Upper lobe of left lung (tissue), 6 donors: ENCODE measurements around the gene LRRC26. TPM values are rescaled to one million over a fixed set of nuclear protein-coding genes. Genes with fewer than 3 reads are reported as not detected.

Experiments
- ATAC-seq, 2 donors: fragments of 200-7000 bp; cut with Tn5 transposase; one replicate each; pipeline ENCODE4 v1.9.1; 2022; ENCODE audit warnings: mild to moderate bottlenecking in 2 of 2, moderate library complexity in 2 of 2; ENCODE audit not compliant: low FRiP score in 2 of 2
- DNase-seq, 2 donors: peaks; one replicate each; pipeline ENCODE4 v3.0.0-alpha.2; 2019 to 2020
- H3K27ac ChIP-seq, 4 donors: fragments of 200-600 bp; sonication (generic); one replicate each; pipeline ENCODE4 v1.5.1; 2016 to 2019
- H3K27me3 ChIP-seq, 4 donors: fragments of 200-600 bp; sonication (generic); one replicate each; pipeline ENCODE4 v1.5.1; 2017 to 2019
- H3K36me3 ChIP-seq, 4 donors: fragments of 200-600 bp; sonication (generic); one replicate each; pipeline ENCODE4 v1.5.1; 2016 to 2019
- H3K4me1 ChIP-seq, 4 donors: fragments of 200-600 bp; sonication (generic); one replicate each; pipeline ENCODE4 v1.5.1; 2018 to 2019
- H3K4me3 ChIP-seq, 4 donors: fragments of 200-600 bp; sonication (generic); one replicate each; pipeline ENCODE4 v1.5.1; 2017 to 2019; ENCODE audit warnings: mild to moderate bottlenecking in 2 of 4, moderate library complexity in 1 of 4
- H3K9me3 ChIP-seq, 4 donors: fragments of 200-600 bp; sonication (generic); one replicate each; pipeline ENCODE4 v1.5.1; 2018 to 2019
- CTCF ChIP-seq, 6 experiments: fragments of 450-650 bp in 4 of 6; fragments of 200-600 bp in 2 of 6; sonication (generic) in 2 of 6; IDR thresholded peaks; one replicate each; pipeline ENCODE4 v1.5.1; 2016 to 2019; ENCODE audit warnings: antibody characterized with exemption in 6 of 6
- EP300 ChIP-seq, 4 donors: sonication (generic); formaldehyde crosslinking; IDR thresholded peaks; one replicate each; pipeline ENCODE4 v1.5.1; 2017; ENCODE audit warnings: antibody characterized with exemption in 4 of 4, control low read depth in 2 of 4
- POLR2A ChIP-seq, 4 donors: fragments of 450-650 bp; IDR thresholded peaks; one replicate each; pipeline ENCODE4 v1.5.1; 2016 to 2017; ENCODE audit warnings: antibody characterized with exemption in 4 of 4, mild to moderate bottlenecking in 2 of 4
- POLR2AphosphoS5 ChIP-seq, 2 donors: sonication (generic); formaldehyde crosslinking; IDR thresholded peaks; one replicate each; pipeline ENCODE4 v1.5.1; 2017; ENCODE audit warnings: antibody characterized with exemption in 2 of 2
- WGBS, 2 donors: methylation state at CpG; one replicate each; pipeline ENCODE4 v1.1.5; 2017 to 2018; 5-methylcytosine and 5-hydroxymethylcytosine counted together
- total RNA-seq, 6 donors: library from RNA; depleted of rRNA in 4 of 6; stranded (reverse); fragments of >200 nt in 4 of 6; gene quantifications; one replicate each; pipeline versions ENCODE4 v1.1.0 to v1.2.1, GENCODE V29; 2016 to 2021
- donor health status: DM: no; HTN: no; CAD: no; lungs with moderate emphysema.
- donor health status: DM: no; HTN: yes; CAD: no; lungs with severe emphysema.

LRRC26 gene
- total RNA-seq, 6 donors from 2014 or later = 0.46 to 6.3 (median 1.7) TPM; not detected in 2

- Histone ChIP-seq H3K36me3 (no peaks in the 10 kb centered on the region), H3K27ac (no peak overlapping the region), H3K9me3 (no peaks in the 10 kb centered on the region), H3K4me1 (peaks cover 25 to 40% (median 31%) of the 10 kb centered on the region in 4 donors), H3K4me3 (peak overlapping the region in 3 of 4 donors; percentile 28 to 43 (median 42)), H3K27me3 (peaks cover 8 to 75% (median 56%) of the 10 kb centered on the region in 4 donors)
- DNase-seq = no peak
- WGBS, 2 donors = 1 to 5% methylated on average over 13 to 23 of the region's 36 CpGs
- ATAC-seq = peak in 1 of 2 donors; percentile 2
- TF ChIP-seq EP300 (IDR thresholded peaks at IDR 0.05) = no peak
Observed at GRCh38 chr9:137168573-137168903, 1.3 kb downstream of the LRRC26 start.

GRCh38 chr9:137167747-137168572 is 1.9 kb downstream of the LRRC26 start:
- Histone ChIP-seq H3K27ac (no peak overlapping the region), H3K9me3 (no peaks in the 10 kb centered on the region), H3K4me3 (peak overlapping the region in 3 of 4 donors; percentile 28 to 43 (median 42)), H3K36me3 (no peaks in the 10 kb centered on the region), H3K27me3 (peaks cover 8 to 81% (median 59%) of the 10 kb centered on the region in 4 donors), H3K4me1 (peaks cover 31 to 46% (median 36%) of the 10 kb centered on the region in 4 donors)
- ATAC-seq (peak in 1 of 2 donors; percentile 13), DNase-seq (peak in 1 of 2 donors; percentile 87)
- WGBS, 2 donors = 0 to 2% methylated on average over 4 to 17 of the region's 57 CpGs
- TF ChIP-seq CTCF (IDR thresholded peaks at IDR 0.05) (no peak), EP300 (IDR thresholded peaks at IDR 0.05) (no peak), POLR2AphosphoS5 (IDR thresholded peaks at IDR 0.05) (no peak), POLR2A (IDR thresholded peaks at IDR 0.05) (no peak)

GRCh38 chr9:137167277-137167746 is 2.5 kb downstream of the LRRC26 start:
- no peak for TF ChIP-seq CTCF (IDR thresholded peaks at IDR 0.05)
- no peak for TF ChIP-seq EP300 (IDR thresholded peaks at IDR 0.05)
- TF ChIP-seq POLR2AphosphoS5 (IDR thresholded peaks at IDR 0.05) = no peak
- TF ChIP-seq POLR2A (IDR thresholded peaks at IDR 0.05) = no peak
- Histone ChIP-seq H3K4me1 (peaks cover 38 to 53% (median 42%) of the 10 kb centered on the region in 4 donors), H3K36me3 (no peaks in the 10 kb centered on the region), H3K27ac (no peak overlapping the region), H3K9me3 (no peaks in the 10 kb centered on the region), H3K27me3 (peaks cover 8 to 87% (median 62%) of the 10 kb centered on the region in 4 donors), H3K4me3 (no peak overlapping the region)
- peak in 1 of 2 donors; percentile 75 for DNase-seq
- no peak for ATAC-seq
- 32% methylated on average over 31 of the region's 44 CpGs; no CpG with 5 or more reads in 1 of the 2 donors for WGBS, 2 donors

- peaks cover 8 to 94% (median 70%) of the 10 kb centered on the region in 4 donors for H3K27me3 ChIP-seq
- ATAC-seq (no peak), DNase-seq (peak in 1 of 2 donors; percentile 69)
- H3K27ac ChIP-seq = no peak overlapping the region
- H3K36me3 ChIP-seq = no peaks in the 10 kb centered on the region
- peaks cover 44 to 60% (median 46%) of the 10 kb centered on the region in 4 donors for H3K4me1 ChIP-seq
- H3K4me3 ChIP-seq = no peak overlapping the region
- H3K9me3 ChIP-seq = no peaks in the 10 kb centered on the region
- 77% methylated on average over 9 to 21 of the region's 22 CpGs for WGBS, 2 donors
- no peak for TF ChIP-seq POLR2A (IDR thresholded peaks at IDR 0.05)
- no peak for TF ChIP-seq CTCF (IDR thresholded peaks at IDR 0.05)
- no peak for TF ChIP-seq POLR2AphosphoS5 (IDR thresholded peaks at IDR 0.05)
- TF ChIP-seq EP300 (IDR thresholded peaks at IDR 0.05) = no peak
Observed at GRCh38 chr9:137166380-137167229, 3.2 kb downstream of the LRRC26 start.
